Measurements from ENCODE around the gene RGS6.
"Not testable (repeated sequence)": the region's sequence is repeated elsewhere in the genome, so short reads cannot be mapped to it uniquely, and the experiment has no call there.

Gene RGS6

DNA sequence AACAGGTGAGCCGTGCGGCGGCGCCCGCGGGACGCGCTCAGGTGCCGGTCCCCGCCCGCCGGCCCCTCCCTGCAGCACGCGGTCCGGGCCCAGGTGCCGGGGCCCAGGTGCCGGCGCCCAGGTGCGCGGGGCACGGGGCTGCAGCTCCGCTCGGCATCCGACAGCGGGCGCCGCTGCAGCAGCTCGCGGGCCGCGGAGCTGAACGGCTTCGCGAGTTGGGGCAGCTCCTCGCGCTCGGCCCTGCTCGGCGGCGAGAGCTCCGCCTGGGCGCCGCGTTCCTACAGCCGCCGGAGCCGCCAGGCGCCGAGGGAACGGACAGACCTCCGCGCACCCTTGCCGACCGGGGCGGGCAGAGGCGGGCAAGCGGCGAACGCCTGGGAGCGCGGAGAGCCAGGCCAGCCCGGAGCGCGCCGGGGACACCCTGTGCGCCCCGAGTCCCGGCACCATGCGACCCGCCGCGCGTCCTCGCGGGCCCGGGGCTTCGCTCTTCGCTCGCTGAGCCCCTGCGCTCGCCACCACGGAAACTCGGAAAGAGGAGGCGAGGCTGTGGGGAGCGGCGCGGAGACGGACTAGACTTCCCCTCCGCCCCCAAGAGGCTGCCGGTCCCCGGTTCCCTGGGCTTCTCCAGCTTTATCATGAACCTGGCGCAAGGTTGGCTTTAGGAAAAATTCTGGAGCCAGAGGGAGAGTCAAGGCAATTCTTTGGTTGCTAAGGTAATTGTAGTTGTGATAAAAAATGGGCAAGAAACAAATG lies at the start of gene RGS6:
RGS6 (plus strand) TSS at position 201 of the 753 bp plus-strand sequence.
- DNase-seq: peak; percentile 14

DNA sequence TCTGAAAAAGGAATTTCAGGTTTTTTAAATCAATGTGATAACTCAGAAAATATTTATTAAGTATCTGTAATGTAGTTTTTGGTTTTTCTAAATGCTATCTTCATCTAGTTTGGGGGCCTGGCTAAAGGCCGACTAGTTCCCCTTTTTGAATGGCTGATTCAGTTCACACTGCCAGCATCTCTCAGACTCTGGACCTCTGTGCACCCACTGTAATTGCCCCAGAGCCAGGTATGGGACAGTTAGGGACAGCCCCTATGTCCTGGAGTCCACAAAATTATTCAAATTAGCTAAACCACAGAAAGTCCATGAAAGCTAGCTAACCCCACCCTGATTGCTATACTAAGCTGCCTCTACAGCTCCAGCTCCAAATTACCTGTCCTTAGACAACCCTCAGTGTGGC lies 49.1 kb upstream of the RGS6 start:
- DNase-seq: no peak

DNA sequence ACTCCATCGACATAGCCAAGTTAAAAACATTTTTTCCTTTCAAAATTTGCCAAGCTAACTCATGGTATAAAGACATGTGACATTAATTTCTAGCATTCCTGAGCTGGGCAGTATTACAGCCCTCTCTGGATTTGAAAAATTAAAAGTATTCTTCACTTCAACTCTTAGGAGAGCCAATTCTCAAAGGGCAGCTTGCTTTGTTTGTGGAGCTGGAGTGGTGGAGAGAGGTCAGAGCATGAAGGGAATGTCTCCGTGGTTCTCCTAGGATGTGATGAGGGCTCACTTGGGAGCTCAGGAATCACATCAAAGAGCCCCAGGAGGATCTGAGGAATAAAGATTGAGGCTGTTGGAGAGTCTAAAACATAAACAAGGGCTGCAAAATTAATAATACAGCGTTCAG lies 46.9 kb upstream of the RGS6 start:
- DNase-seq: no peak

DNA sequence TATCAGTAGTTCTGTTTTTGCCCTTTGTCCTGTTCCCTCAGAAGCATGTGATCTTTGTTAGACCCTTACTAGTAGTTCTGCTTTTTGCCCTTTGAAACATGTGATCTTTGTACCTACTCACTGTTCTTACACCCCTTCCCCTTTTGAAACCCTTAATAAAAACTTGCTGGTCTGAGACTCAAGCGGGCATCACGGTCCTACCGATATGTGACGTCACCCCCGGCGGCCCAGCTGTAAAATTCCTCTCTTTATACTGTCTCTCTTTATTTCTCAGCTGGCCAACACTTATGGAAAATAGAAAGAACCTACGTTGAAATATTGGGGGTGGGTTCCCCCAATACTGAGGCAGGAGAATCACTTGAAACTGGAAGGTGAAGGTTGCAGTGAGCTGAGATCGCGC lies 44.4 kb upstream of the RGS6 start:
- not testable (repeated sequence) for DNase-seq

DNA sequence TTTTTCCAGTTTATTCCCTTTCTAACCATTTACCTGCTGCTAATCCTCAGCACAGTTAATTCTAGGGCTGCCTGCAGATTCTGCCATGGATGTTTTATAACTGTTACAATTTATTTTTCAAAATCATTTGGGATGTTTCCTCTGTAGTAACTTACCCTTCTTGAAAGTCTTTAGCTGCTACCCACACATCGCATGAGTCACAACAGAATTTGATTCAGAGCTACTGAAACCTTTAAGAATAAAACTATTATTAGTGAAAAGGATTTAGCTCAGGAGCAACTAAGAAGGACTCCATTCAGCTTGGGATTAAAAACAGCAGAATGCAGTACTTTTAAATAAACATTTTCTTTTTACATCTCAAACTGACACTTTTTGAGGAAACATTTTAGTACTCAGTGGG lies 41.7 kb upstream of the RGS6 start:
- no peak for DNase-seq

DNA sequence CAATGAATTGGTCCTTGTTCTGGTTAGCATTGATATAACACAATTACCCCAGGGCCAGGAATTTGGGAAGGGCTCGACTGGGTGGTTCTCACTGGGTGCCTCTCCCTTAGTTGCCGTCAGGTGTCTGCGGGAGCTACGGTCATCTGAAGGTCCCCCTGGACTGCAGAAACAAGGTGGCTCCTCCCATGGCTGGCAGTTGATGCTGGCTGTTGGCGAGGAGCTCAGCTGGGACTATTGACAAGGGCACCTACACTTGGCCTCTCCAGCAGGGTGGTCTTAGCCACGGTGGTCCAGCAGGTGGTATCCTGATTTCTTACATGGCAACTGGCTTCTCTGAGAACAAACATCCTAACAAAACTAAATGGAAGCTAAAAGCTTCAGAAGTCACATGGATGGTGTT lies 41.0 kb upstream of the RGS6 start:
- DNase-seq: no peak

DNA sequence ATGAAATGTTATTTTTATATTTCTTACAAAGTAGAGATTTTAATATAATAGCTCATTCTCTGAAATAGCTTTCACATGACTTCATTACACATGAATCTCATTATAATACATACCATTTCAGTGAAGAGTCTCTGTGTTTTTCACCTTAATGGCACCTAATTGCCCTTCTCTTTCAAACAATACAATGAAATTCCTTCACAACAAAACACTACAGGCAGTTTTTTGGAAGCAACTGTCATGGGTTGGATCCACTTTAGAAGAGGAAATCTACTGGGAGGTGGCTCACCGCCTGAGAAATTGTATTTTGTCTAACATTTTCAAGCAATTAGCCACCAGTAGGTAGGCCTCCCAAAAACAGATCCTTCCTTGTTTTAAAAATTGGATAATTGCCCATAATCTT lies 40.3 kb upstream of the RGS6 start:
- DNase-seq: no peak

DNA sequence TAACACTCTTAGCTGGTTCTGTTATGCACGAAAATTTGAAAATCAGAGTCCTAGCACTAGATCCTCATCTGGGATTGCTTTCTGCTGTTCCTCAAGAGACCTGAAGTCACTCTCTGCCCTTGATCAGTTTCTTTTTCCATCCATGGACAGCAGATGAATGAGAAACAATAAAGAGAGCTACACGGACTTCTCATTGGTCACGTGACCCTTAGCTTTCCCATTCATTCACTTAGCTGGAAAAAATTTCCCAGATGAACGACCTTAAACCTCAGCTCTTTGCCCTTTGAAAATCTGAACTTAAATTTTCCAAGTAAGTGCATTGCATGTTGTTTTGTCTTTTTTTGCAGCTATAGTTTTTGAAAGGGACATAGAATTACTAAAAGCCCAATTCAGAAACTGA lies 27.2 kb upstream of the RGS6 start:
- DNase-seq: no peak

DNA sequence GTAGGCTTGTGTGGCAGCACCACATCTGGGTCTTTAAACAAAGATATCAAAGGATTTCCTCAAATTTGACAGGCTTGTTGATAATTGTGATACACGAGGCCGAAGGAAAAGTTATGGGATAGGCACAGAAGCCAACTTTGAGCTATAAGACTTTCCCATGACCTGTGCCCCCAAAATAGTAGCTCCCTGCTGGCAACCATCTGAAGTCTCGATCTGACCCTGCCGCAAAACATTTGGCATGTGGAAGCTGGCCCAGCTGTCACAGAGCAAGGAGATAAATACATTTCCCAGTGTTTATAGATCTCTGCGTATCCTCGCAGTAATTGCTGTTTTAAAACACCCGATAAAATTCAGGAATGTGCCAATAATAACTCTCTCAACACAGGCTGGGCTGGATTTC lies 26.4 kb upstream of the RGS6 start:
- no peak for DNase-seq

DNA sequence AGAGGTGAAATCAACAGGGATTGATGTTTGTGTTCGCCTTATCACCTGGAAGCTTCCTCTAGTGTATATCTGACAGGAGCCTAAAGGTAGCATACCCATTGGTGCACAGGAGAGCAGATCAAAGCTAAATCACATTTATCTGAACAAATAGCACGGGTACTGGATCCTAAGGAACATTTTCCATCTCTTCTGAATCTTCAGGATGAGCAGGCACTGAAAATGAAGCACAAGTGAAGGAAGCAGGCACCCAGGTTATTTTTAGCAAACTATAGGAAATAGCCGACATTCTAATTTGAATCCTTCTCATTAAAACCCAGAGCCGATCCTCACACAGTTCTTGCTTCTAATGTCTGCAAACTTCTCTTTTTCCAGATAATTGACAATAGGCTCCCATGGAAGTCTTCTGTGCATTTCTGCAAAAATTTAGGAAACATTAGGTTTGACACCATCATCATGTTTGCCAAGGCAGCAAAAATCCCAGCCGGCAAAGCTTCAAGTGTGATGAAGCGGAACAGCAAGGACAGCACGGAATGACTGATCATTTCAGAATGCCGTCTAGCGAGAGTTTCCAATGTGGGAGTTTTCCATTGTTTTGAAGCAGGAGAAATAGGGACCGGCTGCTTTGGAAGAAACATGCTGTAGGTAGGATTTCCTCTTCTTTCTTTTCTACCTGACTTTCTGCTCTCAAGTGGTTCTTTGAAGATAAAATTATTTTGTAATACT lies 24.3 kb upstream of the RGS6 start:
- DNase-seq: no peak

DNA sequence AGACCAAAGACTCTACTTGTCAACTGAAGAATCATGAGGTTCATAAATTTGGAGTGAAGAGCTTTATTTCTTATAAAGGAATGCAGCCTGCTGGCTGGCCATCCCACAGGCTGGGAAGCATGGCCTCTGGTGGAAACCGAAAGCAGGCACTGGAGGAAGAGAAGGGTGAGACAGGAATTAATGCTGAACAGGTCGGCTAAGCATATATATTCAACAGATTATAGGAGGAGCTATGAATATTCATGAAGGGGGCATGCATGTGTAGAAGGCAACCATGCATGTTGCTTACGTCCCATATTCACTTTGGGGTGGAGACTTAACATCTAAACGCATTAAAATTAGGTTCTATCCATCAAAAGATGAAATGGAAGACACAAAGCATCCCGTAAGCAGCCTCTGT lies 20.6 kb upstream of the RGS6 start:
- DNase-seq: no peak

DNA sequence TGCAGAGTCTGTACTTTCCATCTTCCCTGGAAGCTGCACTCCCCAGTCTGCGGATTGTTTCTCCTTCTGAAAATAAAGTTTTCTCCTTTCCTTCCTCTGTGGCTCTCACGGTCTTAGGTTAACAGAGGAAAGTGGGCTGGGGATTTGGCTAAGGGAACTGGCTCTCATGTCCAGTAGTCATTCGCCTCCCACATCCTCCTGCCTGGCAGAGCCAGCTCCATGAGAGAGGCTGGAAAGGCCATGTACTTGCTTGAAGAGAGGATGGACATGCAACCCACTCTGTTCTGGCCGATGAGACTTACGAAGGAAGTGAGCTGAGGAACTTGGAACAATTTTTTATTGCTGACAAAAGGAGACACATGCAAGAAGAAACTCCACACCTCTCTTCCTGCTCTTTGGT lies 18.9 kb upstream of the RGS6 start:
- no peak for DNase-seq

DNA sequence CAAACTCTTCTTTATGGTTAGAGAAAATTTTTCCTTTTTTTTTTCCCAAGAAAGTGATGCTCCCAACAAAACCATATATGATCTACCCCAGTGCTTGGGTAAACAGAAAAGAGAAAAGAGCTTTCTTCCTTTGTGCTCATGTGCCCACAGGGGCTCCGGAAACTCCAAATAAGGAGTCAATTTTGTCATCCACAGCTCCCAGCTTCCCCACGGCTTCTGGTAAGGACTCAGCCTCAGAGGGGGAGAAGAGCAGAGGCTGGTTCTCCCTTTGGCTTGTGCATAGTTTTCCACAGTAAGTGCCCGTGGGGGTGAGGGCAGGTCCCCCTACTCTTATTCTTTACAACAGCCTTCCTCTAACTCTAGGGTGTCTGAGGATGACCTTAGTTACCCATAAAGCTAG lies 13.3 kb upstream of the RGS6 start:
- no peak for DNase-seq

DNA sequence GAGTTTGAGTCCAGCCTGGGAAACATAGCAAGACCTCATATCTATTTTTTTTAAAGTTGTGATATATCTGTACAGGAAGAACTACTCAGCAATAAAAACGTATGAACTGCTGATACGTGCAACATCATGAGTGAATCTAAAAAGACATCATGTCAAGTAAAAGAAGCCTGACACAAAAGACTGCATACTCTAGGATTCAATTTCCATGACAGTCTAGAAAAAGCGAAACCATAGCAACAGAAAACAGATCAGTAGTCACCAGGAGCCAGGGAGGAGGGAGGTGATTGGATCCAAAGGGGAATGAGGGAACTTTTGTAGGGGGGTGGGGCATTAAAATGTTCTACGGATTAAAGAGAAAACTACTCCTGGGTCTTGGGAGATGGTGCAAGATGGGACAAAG lies 8.7 kb upstream of the RGS6 start:
- no peak for DNase-seq

DNA sequence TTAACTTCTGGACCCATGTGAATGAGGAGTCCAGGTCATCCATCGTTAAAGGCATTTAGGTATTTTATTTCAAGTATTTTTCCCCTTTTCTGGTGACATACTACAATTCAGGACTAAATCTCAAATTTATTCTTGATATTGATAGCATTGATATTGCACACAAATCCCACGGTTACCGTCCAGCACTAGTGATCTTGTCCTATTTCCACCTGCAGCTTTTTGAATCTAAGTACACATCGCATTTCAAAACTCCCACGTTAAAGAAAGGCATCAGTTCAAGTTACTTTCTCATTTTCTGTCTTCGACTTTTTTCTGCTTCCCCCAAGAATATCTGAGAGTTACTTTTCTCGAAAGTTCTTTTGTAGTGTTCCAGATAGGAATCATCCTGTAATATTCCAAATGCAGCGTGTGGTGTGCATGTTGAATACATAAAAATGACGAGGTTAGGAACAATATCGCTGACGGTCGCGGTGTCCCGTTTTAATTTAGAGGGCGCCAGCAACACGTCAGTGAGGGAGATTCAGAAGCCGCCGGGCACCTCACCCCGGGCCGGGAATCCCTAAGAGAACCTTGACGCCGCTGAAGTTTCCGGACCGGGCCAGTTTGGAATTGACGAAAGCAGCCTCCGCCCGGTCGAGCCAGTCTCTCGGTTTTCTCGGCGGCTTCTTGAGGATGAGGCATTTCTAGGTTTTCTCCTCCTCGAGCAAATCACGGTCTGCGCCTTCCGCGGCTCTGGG lies 569 bp upstream of the RGS6 start:
- DNase-seq: peak; percentile 9

DNA sequence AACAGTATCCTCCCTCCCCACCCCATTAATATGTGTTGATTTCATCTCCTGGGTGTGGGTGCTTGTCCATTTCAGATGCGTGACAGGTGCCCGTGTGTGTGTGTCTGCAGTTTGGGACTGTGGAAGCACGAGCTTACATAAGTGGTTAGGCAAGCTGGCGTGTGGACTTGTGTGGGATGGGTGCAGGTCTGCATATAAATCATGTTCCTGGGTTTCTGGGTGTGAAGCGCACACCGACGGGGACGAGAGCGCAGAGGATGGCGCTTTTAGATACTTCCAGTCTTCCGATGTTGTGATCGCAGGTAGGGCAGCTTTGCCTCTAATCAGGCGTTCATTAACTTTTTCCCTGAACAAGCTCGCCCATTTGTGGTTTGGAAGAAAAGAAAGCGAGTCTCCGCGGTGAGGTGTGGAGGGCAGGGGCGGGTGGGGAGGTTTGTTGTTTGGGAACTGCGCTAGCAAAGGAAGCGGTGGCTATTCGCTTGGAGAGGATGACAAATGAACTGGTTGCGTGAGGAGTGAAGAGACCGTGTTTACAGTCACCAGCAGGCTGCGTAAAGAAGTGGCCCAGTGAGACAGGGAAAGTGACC lies 865 bp downstream of the RGS6 start:
- DNase-seq: peak; percentile 24

DNA sequence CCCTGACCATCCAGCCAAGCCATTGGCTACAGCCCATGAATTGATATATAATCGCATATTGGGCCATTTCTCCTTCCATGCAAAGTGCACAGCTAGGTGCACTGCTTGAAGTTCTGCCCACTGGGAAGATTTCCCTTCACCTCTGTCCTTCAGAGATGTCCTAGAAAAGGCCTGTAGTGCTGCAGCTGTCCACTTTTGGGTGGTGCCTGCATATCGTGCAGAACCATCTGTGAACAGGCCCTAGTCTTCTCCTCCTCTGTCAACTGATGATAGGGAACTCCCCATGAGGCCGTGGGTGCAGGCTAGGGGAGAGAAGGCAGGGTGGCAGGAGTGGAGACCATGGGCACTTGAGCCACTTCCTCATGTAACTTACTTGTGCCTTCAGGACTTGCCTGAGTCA lies 6.0 kb downstream of the RGS6 start:
- not testable (repeated sequence) for DNase-seq

DNA sequence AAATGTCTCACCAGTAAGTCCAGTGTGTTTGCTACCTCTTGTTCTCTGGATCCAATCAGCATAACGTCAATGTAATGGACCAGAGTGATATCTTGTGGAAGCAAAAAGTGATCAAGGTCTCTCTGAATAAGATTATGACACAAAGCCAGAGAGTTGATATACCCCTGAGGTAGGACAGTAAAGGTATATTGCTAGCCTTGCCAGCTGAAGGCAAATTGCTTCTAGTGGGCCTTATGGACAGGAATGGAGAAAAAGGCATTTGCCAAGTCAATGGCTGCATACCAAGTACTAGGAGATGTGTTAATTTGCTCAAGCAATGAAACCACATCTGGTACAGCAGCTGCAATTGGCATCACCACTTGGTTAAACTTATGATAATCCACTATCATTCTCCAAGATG lies 7.1 kb downstream of the RGS6 start:
- not testable (repeated sequence) for DNase-seq

DNA sequence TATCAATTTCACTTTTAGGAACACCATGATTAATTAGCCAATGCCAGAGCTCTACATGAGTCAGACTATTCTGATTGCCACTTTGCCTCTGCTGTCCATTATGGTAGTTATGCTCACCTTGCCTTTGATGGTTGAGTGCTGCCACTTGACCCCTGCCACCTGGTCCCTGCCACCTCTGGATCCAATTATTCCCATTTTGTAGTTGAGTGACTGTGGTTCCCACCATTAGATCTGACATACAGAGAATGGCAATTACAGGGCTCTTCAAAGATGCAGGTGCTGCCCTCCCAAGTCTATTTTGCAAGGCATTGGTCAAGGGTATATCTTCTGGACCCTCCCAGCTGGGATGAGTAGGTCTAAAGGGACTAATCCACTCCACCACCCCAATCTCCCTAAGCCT lies 8.3 kb downstream of the RGS6 start:
- not testable (repeated sequence) for DNase-seq

DNA sequence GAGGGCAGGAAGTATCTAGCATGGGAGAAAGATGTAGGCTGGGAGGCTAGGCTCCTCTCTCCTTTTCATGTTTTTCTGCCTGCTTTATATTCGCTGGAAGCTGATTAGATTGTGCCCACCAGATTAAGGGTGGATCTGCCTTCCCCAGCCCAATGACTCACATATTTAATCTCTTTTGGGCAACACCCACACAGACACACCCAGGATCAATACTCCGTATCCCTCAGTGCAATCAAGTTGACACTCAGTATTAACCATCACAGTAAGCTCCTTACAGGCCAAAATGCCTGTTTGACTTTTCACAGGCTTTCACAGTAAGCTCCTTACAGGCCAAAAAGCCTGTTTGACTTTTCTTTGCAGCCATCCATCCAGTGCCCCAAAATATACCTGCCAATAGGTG lies 9.4 kb downstream of the RGS6 start:
- not testable (repeated sequence) for DNase-seq

DNA sequence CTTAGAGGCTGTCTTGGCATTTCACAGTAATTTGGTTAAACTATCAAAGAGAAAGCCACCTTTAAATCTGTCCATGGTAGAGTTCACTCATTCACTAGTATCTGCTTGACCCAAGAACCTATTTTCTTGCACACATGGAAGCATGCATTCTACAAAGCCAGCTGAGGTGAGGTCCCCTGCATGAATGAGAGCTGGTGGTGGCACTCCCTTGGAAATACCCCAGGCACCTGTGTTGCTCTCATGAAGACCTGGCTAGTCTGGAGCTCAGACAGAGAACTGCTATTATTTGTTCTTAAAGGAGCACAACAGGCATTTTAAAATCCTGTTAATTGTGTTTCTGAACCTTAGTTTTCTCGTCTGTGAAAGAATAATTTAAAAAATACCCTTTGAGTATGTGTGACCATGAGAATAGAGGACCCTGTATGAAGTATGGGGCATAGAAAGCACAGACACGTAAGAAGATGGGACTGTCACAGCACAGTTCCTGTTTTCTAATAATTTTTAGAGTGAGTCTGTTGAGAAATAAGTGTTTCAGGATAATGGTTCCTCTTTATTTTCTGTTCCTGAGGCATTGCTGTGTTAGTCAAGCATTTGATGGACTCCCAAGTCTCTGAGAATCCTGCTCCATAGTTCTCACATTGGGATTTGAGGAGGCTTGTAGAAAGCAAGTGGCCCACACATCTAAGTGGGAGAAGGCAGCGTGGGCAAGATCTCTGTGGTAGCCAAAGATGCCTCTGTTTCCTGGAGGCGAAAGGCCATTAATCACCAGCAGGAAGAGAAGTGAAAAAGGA lies 10.9 kb downstream of the RGS6 start:
- DNase-seq: no peak

DNA sequence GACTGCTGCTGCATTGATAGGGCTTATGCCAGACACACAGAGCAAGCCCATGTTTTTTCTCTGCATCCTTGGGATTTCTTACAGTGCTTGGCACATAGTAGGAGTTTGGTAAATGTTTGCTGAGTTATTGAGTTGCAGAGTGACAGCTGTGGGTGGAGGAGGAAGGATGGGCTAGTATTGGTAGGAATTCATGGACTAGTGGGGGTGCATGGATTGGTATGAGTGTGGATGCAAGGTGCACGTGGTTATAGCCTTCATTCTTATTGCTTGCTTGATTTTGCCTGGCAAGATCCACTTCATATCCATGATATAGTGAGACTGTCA lies 11.4 kb downstream of the RGS6 start:
- DNase-seq: no peak

DNA sequence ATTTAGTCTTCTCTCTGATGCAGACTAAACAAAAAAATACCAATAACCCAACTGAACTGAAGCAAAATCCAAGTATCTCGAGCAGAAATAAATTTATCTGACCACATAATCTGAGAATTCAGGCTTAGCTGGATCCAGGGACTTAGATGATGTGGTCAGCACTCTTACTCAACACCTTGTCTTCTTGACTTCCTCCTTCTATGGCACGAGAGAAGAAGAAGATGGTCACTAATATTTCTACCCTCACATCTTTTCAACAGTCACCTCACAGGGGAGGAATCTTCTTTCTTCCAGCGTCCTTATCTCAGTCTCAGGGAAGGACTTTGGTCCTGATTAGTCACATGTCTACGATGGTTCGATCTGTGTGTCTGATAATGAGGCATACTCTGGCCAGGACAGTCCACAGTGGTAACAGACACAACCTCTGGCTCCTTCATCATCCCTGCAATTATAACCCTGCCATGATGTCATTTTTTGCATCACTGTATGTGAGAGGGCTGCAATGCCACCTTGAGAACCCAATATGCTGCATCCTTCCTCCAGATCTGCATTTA lies 15.8 kb downstream of the RGS6 start:
- no peak for DNase-seq

Measured in midbrain (tissue), 1 donor.